GM12878 (cell line): ENCODE measurements around the gene SPATC1L. TPM values are rescaled to one million over a fixed set of nuclear protein-coding genes. Genes with fewer than 3 reads are reported as not detected.
"Not testable (repeated sequence)": the region's sequence is repeated elsewhere in the genome, so short reads cannot be mapped to it uniquely, and the experiment has no call there.

ENCODE experiments used
- ATAC-seq: fragments of 200-7000 bp; cut with Tn5 transposase; 3 replicates; pipeline ENCODE4 v1.9.1; 2020; ENCODE audit warnings: mild to moderate bottlenecking, moderate library complexity
- BruUV-seq: library from RNA; stranded (reverse); fragments of 400-500 nt; replicated peaks from 2 replicates; lab custom pipeline; 2021; lab: Mats Ljungman, UMichigan
- CTCF ChIA-PET: fragments of 300-600 bp; sonication (Branson Sonifier 250); formaldehyde crosslinking; extraction: SDS; loops from one replicate; lab custom pipeline; 2021; ENCODE audit warnings: inconsistent platforms; lab: Yijun Ruan, JAX
- POLR2A ChIA-PET: fragments of 350-600 bp; formaldehyde crosslinking; extraction: SDS; loops from one replicate; lab custom pipeline; 2021; ENCODE audit warnings: inconsistent platforms; lab: Charles Lee
- RAD21 ChIA-PET: fragments of 300-600 bp; sonication (Branson Sonifier 250); formaldehyde crosslinking; loops from one replicate; lab custom pipeline; 2023; ENCODE audit warnings: antibody characterized with exemption; ENCODE audit not compliant: unreplicated experiment; lab: Charles Lee
- SMC1A ChIA-PET: fragments of 300-600 bp; sonication (Branson Sonifier 250); formaldehyde crosslinking; loops from one replicate; lab custom pipeline; 2023; ENCODE audit not compliant: unreplicated experiment, uncharacterized antibody; lab: Charles Lee
- DNase-seq: peaks from one replicate; pipeline ENCODE4 v3.0.0-alpha.2; 2011; ENCODE audit warnings: low read depth, low spot score
- FAIRE-seq: peaks from 3 replicates; lab custom pipeline; 2011; peaks lifted over from hg19 to GRCh38; lab: Jason Lieb, UNC
- H2AFZ ChIP-seq: 2 replicates; pipeline ENCODE4 v1.6.0; 2011; ENCODE audit warnings: low read depth, low read length, control low read depth; ENCODE audit not compliant: control insufficient read depth
- H3K27ac ChIP-seq: 2 replicates; pipeline ENCODE4 v1.5.1; 2011; ENCODE audit warnings: control low read depth; ENCODE audit not compliant: control insufficient read depth, insufficient read depth
- H3K27me3 ChIP-seq, 2 experiments: replicated peaks in 1 of 2; 2 replicates each; pipeline versions ENCODE4 v1.6.0 to v1.6.1; 2011; ENCODE audit warnings: low read length in 1 of 2; ENCODE audit not compliant: control insufficient read depth in 2 of 2, insufficient read depth in 2 of 2
- H3K36me3 ChIP-seq, 2 experiments: 2 replicates each; pipeline ENCODE4 v1.5.1; 2011; ENCODE audit warnings: low read length in 1 of 2; ENCODE audit not compliant: control insufficient read depth in 2 of 2, insufficient read depth in 2 of 2
- H3K4me1 ChIP-seq: 2 replicates; pipeline ENCODE4 v1.6.1; 2011; ENCODE audit warnings: mild to moderate bottlenecking, low read length, moderate library complexity, mixed read lengths; ENCODE audit not compliant: control insufficient read depth, insufficient read depth
- H3K4me2 ChIP-seq: 2 replicates; pipeline ENCODE4 v1.6.0; 2011; ENCODE audit warnings: control low read depth; ENCODE audit not compliant: control insufficient read depth, insufficient read depth
- H3K4me3 ChIP-seq: fragments of 200-600 bp; sonication (generic); 2 replicates; pipeline ENCODE4 v1.5.1; 2016
- H3K79me2 ChIP-seq: 2 replicates; pipeline ENCODE4 v1.6.0; 2011; ENCODE audit warnings: low read length; ENCODE audit not compliant: control insufficient read depth, insufficient read depth
- H3K9ac ChIP-seq: 2 replicates; pipeline ENCODE4 v1.8.0; 2011; ENCODE audit warnings: low read length, control low read depth, mixed read lengths; ENCODE audit not compliant: control insufficient read depth, insufficient read depth
- H3K9me3 ChIP-seq: replicated peaks from 3 replicates; pipeline ENCODE4 v1.5.1; 2011; ENCODE audit warnings: mild to moderate bottlenecking, low read length; ENCODE audit not compliant: control insufficient read depth, insufficient read depth
- H4K20me1 ChIP-seq: 2 replicates; pipeline ENCODE4 v1.6.0; 2011; ENCODE audit not compliant: control insufficient read depth, insufficient read depth
- BMI1 ChIP-seq: fragments of 450-650 bp; IDR thresholded peaks from 2 replicates; pipeline ENCODE4 v1.6.1; 2016; ENCODE audit warnings: mild to moderate bottlenecking, moderate library complexity, borderline replicate concordance
- ETV6 ChIP-seq, 2 experiments: fragments of 450-650 bp in 1 of 2; IDR thresholded peaks in 1 of 2; conservative IDR thresholded peaks in 1 of 2; 2 replicates each; pipeline ENCODE4 v1.6.1; 2014; ENCODE audit warnings: antibody characterized with exemption in 1 of 2, borderline replicate concordance in 1 of 2, low read depth in 1 of 2, mild to moderate bottlenecking in 1 of 2, moderate library complexity in 1 of 2
- EZH2 ChIP-seq: IDR thresholded peaks from 2 replicates; pipeline ENCODE4 v1.6.1; 2012; ENCODE audit warnings: low read depth, mild to moderate bottlenecking, control low read depth, inconsistent platforms, low read length, borderline replicate concordance; ENCODE audit not compliant: control insufficient read depth
- GABPA ChIP-seq: IDR thresholded peaks from 2 replicates; pipeline ENCODE4 v1.6.1; 2014; ENCODE audit warnings: antibody characterized with exemption, low read depth, mild to moderate bottlenecking, inconsistent platforms
- IKZF2 ChIP-seq, 2 experiments: fragments of 450-650 bp; IDR thresholded peaks; 2 replicates each; pipeline ENCODE4 v1.6.1; 2017; ENCODE audit warnings: mild to moderate bottlenecking in 2 of 2, moderate library complexity in 2 of 2
- JUNB ChIP-seq: IDR thresholded peaks from 2 replicates; pipeline ENCODE4 v1.6.1; 2016; ENCODE audit warnings: antibody characterized with exemption, mild to moderate bottlenecking
- MAX ChIP-seq: IDR thresholded peaks from 2 replicates; pipeline ENCODE4 v1.6.1; 2012; ENCODE audit warnings: low read depth, low read length, improper control_type of control experiment
- SPI1 ChIP-seq: IDR thresholded peaks from 2 replicates; pipeline ENCODE4 v1.6.1; 2011; ENCODE audit warnings: low read depth, mild to moderate bottlenecking, low read length, moderate library complexity, borderline replicate concordance; ENCODE audit not compliant: insufficient read depth
- WGBS: methylation state at CpG from one replicate; pipeline ENCODE4 v1.1.6; 2016; ENCODE audit warnings: low lambda C conversion rate; ENCODE audit not compliant: insufficient replicate concordance, insufficient coverage; ENCODE audit errors: missing lambda C conversion rate; 5-methylcytosine and 5-hydroxymethylcytosine counted together
- in situ Hi-C: fragments of 300-500 bp; cut with MboI; formaldehyde crosslinking; loops from 9 replicates; pipeline ENCODE4 v1.14.3; 2018; ENCODE audit warnings: mixed read lengths
- intact Hi-C: fragments of 100-400 bp; cut with micrococcal nuclease; formaldehyde crosslinking; loops from one replicate; pipeline ENCODE4 v1.14.2; 2022; ENCODE audit not compliant: unreplicated experiment
- polyA plus RNA-seq, 11 experiments: library from polyadenylated mRNA; depleted of rRNA in 4 of 11; unstranded in 6 of 11; stranded (reverse) in 5 of 11; fragments of >200 nt; fragmentation: Nextera tagmentation in 4 of 11; fragmentation: Illumina TruSeq in 1 of 11; extraction: Ambion mirVana in 4 of 11; extraction: Trizol in 1 of 11; gene quantifications; 1 replicate in 1 of 11; 2 replicates in 10 of 11; pipeline versions ENCODE4 v1.2.1 to v1.2.3, GENCODE V29; 2011 to 2016; ENCODE audit warnings: inconsistent platforms in 2 of 11, missing spikeins in 2 of 11, low read depth in 1 of 11
- total RNA-seq, 4 experiments: library from RNA; depleted of rRNA in 3 of 4; stranded (reverse); fragments of >200 nt in 3 of 4; fragmentation: Illumina TruSeq in 1 of 4; extraction: Trizol in 1 of 4; gene quantifications; 2 replicates each; pipeline versions ENCODE4 v1.2.1 to v1.2.3, GENCODE V29; 2013 to 2021

Gene SPATC1L
- total and polyA plus RNA-seq, 10 of the 15 experiments (the other 5 are each of a cell fraction or from before 2014, with no cell fraction given), result 1.4 to 16.0 (median 7.0) TPM; not detected in 2

- Histone ChIP-seq H3K27ac (no peak overlapping the region), H3K4me3 (no peak overlapping the region), H3K27me3 (no peaks in the 10 kb centered on the region), H3K9me3 (peaks cover 2% of the 10 kb centered on the region; the same call in 1 of the 3 replicates), H4K20me1 (no peaks in the 10 kb centered on the region), H3K4me2 (no peak overlapping the region), H3K4me1 (no peaks in the 10 kb centered on the region; the same call in 1 of the 2 replicates), H3K36me3 (no peaks in the 10 kb centered on the region), H2AFZ (no peak overlapping the region), H3K9ac (no peak overlapping the region), H3K79me2 (no peaks in the 10 kb centered on the region)
- DNase-seq (no peak), ATAC-seq (no peak), FAIRE-seq (no peak)
- SMC1A ChIA-PET, result no interaction called here
- RAD21 ChIA-PET, result no interaction called here
- WGBS, result 47% methylated on average over 3 of the region's 4 CpGs
- intact Hi-C loops (no loop called here), in situ Hi-C loops (no loop called here)
- BruUV-seq, result no TSS peak
- TF ChIP-seq GABPA (no peak), IKZF2 (IDR thresholded peaks at IDR 0.05) (no peak), BMI1 (no peak), JUNB (no peak), MAX (no peak), ETV6 (conservative IDR thresholded peaks at IDR 0.05 in 1 of 2, IDR thresholded peaks at IDR 0.05 in 1 of 2; ENCODE audit: borderline replicate concordance in 1 of 2, low read depth in 1 of 2) (no peak), EZH2 (no peak), SPI1 (no peak)
- POLR2A ChIA-PET, result no interaction called here
- CTCF ChIA-PET, result no interaction called here
Measured at GRCh38 chr21:46178961-46179360, 5.3 kb downstream of the SPATC1L start.

DNA sequence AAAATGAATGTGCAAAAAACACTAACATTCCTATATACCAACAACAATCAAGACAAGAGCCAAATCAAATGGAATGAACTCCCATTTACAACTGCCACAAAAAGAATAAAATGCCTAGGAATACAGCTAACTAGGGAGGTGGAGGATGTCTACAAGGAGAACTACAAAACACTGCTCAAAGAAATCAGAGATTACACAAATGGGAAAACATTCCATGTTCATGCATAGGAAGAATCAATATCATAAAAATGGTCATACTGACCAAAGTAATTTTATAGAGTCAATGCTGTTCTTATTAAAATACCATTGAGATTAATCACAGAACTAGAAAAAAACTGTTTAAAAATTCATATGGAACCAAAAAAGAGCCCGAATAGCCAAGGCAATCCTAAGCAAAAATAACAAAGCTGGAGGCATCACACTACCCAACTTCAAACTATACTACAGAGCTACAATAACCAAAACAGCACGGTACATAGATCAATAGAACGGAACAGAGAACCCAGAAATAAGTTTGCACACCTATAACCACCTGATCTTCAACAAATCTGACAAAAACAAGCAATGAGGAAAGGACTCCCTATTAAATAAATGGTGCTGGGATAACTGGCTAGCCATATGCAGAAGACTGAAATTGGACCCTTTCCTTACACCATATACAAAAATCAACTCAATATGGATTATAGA, 7.7 kb downstream of the SPATC1L start:
- FAIRE-seq, ATAC-seq, H3K4me1 ChIP-seq, H3K27me3 ChIP-seq, H3K4me3 ChIP-seq, intact Hi-C loops, BruUV-seq, H3K4me2 ChIP-seq, H2AFZ ChIP-seq, H3K79me2 ChIP-seq, H3K9me3 ChIP-seq, H3K36me3 ChIP-seq, H3K27ac ChIP-seq, in situ Hi-C loops, POLR2A ChIA-PET, H4K20me1 ChIP-seq, RAD21 ChIA-PET, H3K9ac ChIP-seq, DNase-seq: not testable (repeated sequence)
- WGBS, result 55% methylated on average over 3 of the region's 3 CpGs
- ChIA-PET CTCF (interaction anchor here (1.4 kb wide), 2 partner anchors 23 to 24 kb away, joined by 4 read pairs; no protein-coding TSS in a partner anchor), SMC1A (interaction anchor here (1.3 to 1.4 kb wide), 2 partner anchors 9 to 23 kb away, joined by 3 read pairs; no protein-coding TSS in a partner anchor)
